Ascending aorta (tissue), 2 donors: ENCODE data around the gene AOX1. TPM values are rescaled to one million over a fixed set of nuclear protein-coding genes. Genes with fewer than 3 reads are reported as not detected.

Experiments used
- DNase-seq, 2 donors: peaks; one replicate each; pipeline ENCODE4 v3.0.0-alpha.2; 2019; ENCODE audit warnings: low spot score in 2 of 2
- H3K27ac ChIP-seq, 2 donors: fragments of 200-600 bp; sonication (generic); one replicate each; pipeline ENCODE4 v1.5.1; 2016 to 2017; ENCODE audit warnings: mild to moderate bottlenecking in 1 of 2
- H3K27me3 ChIP-seq: fragments of 200-600 bp; sonication (generic); one replicate; pipeline ENCODE4 v1.5.1; 2017
- H3K36me3 ChIP-seq, 2 donors: fragments of 200-600 bp; sonication (generic); one replicate each; pipeline ENCODE4 v1.5.1; 2016
- H3K4me1 ChIP-seq, 2 donors: fragments of 200-600 bp; sonication (generic); one replicate each; pipeline ENCODE4 v1.5.1; 2016 to 2017; ENCODE audit warnings: mild to moderate bottlenecking in 1 of 2
- H3K4me3 ChIP-seq, 2 donors: fragments of 200-600 bp; sonication (generic); one replicate each; pipeline ENCODE4 v1.5.1; 2016 to 2017; ENCODE audit warnings: mild to moderate bottlenecking in 1 of 2
- H3K9me3 ChIP-seq, 2 donors: fragments of 200-600 bp; sonication (generic); one replicate each; pipeline ENCODE4 v1.5.1; 2016
- intact Hi-C: fragments of 100-400 bp; cut with DNase I; formaldehyde crosslinking; loops from one replicate; pipeline ENCODE4 v1.15.1; 2023
- total RNA-seq: library from RNA; depleted of rRNA; stranded (reverse); fragments of >200 nt; gene quantifications from one replicate; pipeline ENCODE4 v1.1.0, GENCODE V29; 2016
- TF ChIP-seq, protein P1 (sequence below), 3 experiments: fragments of 200-600 bp in 2 of 3; fragments of 450-650 bp in 1 of 3; sonication (generic) in 2 of 3; IDR thresholded peaks; one replicate each; pipeline ENCODE4 v1.5.1; 2016 to 2019; ENCODE audit warnings: antibody characterized with exemption in 3 of 3, mild to moderate bottlenecking in 1 of 3, moderate library complexity in 1 of 3

AOX1 gene
- total RNA-seq, 1 donor from 2014 or later = 59.2 TPM

GRCh38 chr2:200700856-200701255, 115.0 kb downstream of the AOX1 start:
- no peaks in the 10 kb centered on the region for H3K27me3 ChIP-seq
- TF ChIP-seq, protein P1, sequence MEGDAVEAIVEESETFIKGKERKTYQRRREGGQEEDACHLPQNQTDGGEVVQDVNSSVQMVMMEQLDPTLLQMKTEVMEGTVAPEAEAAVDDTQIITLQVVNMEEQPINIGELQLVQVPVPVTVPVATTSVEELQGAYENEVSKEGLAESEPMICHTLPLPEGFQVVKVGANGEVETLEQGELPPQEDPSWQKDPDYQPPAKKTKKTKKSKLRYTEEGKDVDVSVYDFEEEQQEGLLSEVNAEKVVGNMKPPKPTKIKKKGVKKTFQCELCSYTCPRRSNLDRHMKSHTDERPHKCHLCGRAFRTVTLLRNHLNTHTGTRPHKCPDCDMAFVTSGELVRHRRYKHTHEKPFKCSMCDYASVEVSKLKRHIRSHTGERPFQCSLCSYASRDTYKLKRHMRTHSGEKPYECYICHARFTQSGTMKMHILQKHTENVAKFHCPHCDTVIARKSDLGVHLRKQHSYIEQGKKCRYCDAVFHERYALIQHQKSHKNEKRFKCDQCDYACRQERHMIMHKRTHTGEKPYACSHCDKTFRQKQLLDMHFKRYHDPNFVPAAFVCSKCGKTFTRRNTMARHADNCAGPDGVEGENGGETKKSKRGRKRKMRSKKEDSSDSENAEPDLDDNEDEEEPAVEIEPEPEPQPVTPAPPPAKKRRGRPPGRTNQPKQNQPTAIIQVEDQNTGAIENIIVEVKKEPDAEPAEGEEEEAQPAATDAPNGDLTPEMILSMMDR (IDR thresholded peaks at IDR 0.05) = no peak
- no peak for DNase-seq
- intact Hi-C loops = loop anchor here (10.0 kb wide), 2 partner anchors 86 to 726 kb away; no protein-coding TSS in a partner anchor
- no peak overlapping the region for H3K27ac ChIP-seq
- no peaks in the 10 kb centered on the region for H3K4me1 ChIP-seq
- H3K4me3 ChIP-seq = no peak overlapping the region
- no peaks in the 10 kb centered on the region for H3K36me3 ChIP-seq
- H3K9me3 ChIP-seq = no peaks in the 10 kb centered on the region

DNA sequence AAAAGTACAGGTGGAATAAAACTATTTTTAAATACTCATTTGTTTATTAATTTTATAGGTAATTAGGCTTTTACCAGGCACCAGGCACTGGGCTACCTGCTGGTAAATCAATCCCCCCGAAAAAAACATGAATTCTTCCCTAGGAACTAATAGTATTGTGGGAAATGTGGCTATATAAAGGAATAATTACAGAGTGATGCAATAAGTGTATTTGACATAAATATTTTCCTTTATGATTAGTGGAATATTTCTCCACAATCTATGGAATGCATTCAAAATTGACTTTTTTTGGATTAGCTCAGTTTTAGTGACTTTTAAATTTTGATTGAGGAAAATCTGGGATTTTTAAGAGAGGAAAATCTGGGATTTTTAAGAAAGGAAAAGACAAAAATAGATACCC, 116.2 kb downstream of the AOX1 start:
- H3K36me3 ChIP-seq = no peaks in the 10 kb centered on the region
- no peaks in the 10 kb centered on the region for H3K4me1 ChIP-seq
- TF ChIP-seq, protein P1 (IDR thresholded peaks at IDR 0.05) = no peak
- H3K9me3 ChIP-seq = no peaks in the 10 kb centered on the region
- DNase-seq = no peak
- H3K27me3 ChIP-seq = no peaks in the 10 kb centered on the region
- H3K4me3 ChIP-seq = no peak overlapping the region
- no peak overlapping the region for H3K27ac ChIP-seq
- intact Hi-C loops = loop anchor here (2.0 to 10.0 kb wide), 3 partner anchors 87 to 727 kb away; no protein-coding TSS in a partner anchor

- intact Hi-C loops = loop anchor here (2.0 to 10.0 kb wide), 3 partner anchors 88 to 728 kb away; no protein-coding TSS in a partner anchor
- no peaks in the 10 kb centered on the region for H3K4me1 ChIP-seq
- no peaks in the 10 kb centered on the region for H3K27me3 ChIP-seq
- DNase-seq = no peak
- H3K36me3 ChIP-seq = no peaks in the 10 kb centered on the region
- TF ChIP-seq, protein P1 (IDR thresholded peaks at IDR 0.05) = no peak
- H3K9me3 ChIP-seq = no peaks in the 10 kb centered on the region
- H3K4me3 ChIP-seq = no peak overlapping the region
- H3K27ac ChIP-seq = no peak overlapping the region
These were observed 116.9 kb downstream of the AOX1 start for GRCh38 chr2:200702646-200703118.

DNA sequence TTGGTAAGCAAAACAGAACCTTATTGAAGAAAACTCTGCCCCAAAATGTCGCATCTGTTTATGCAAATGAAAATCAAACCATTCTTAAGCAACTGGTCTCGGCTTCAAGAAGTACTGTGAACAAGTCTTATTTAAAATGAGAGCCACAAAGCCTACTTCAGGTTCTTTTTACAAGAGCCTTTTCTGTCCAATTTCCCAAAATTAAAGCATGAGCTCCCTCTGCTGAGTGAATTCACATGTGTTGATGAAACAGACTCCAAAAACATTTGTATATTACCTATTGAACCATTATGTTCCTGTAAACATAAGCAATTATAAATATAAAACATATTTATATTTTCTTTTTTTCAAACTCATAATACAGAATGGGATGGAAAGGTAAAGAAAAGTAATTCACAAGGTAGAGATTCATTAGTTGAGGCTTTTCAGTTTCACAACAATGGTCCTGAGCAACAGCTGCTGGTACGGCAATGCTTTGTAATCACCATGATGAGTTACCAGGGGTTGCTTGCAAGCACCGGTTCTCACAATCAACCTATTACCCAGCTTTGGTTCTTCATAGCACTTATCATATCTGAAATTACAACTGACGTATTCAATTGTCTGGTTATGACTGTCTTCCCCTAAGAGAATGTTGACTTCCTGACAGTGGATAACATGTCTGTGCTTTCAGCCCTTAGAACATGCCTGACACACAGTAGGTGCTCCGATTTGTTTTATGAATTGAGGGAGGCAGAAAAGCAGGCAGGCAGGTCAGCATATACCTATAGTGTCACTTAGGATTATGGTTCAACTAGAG, 117.5 kb downstream of the AOX1 start:
- intact Hi-C loops = loop anchor here (2.0 to 10.0 kb wide), 3 partner anchors 89 to 729 kb away; no protein-coding TSS in a partner anchor
- H3K36me3 ChIP-seq = no peaks in the 10 kb centered on the region
- TF ChIP-seq, protein P1 (IDR thresholded peaks at IDR 0.05) = peak; percentile 24 to 58 (median 45)

GRCh38 chr2:200703926-200704637, 118.3 kb downstream of the AOX1 start:
- no peak overlapping the region for H3K4me3 ChIP-seq
- no peaks in the 10 kb centered on the region for H3K27me3 ChIP-seq
- H3K9me3 ChIP-seq = no peaks in the 10 kb centered on the region
- DNase-seq = no peak
- no peak overlapping the region for H3K27ac ChIP-seq
- intact Hi-C loops = loop anchor here (2.0 to 10.0 kb wide), 3 partner anchors 89 to 729 kb away; no protein-coding TSS in a partner anchor
- no peaks in the 10 kb centered on the region for H3K4me1 ChIP-seq
- TF ChIP-seq, protein P1 (IDR thresholded peaks at IDR 0.05) = no peak
- no peaks in the 10 kb centered on the region for H3K36me3 ChIP-seq

More for the DNA sequence above, 117.5 kb downstream of the AOX1 start:
- Histone ChIP-seq H3K9me3 (no peaks in the 10 kb centered on the region), H3K27me3 (no peaks in the 10 kb centered on the region), H3K4me3 (no peak overlapping the region), H3K27ac (no peak overlapping the region), H3K4me1 (no peaks in the 10 kb centered on the region)
- DNase-seq = no peak
